Progenitor cell of endocrine pancreas (in vitro differentiated cells): ENCODE results near the gene CAMK1D. TPM values are rescaled to one million over a fixed set of nuclear protein-coding genes. Genes with fewer than 3 reads are reported as not detected.
A peak's percentile ranks its signal among the peaks of the same experiment; 100 is the strongest.

Experiments
- DNase-seq: peaks from one replicate; pipeline ENCODE4 v3.0.0; 2021; ENCODE audit warnings: low spot score; ENCODE audit not compliant: unreplicated experiment
- H3K27ac Mint-ChIP-seq: 2 replicates; pipeline ENCODE4 v1.8.0; 2021; ENCODE audit warnings: mild to moderate bottlenecking, moderate library complexity, mixed read lengths
- H3K27me3 Mint-ChIP-seq: 2 replicates; pipeline ENCODE4 v1.8.0; 2021; ENCODE audit warnings: mixed read lengths
- H3K36me3 Mint-ChIP-seq: 2 replicates; pipeline ENCODE4 v1.8.0; 2022; ENCODE audit warnings: mixed read lengths; ENCODE audit not compliant: insufficient read depth
- H3K4me1 Mint-ChIP-seq: 2 replicates; pipeline ENCODE4 v1.8.0; 2021; ENCODE audit warnings: low read depth, mixed read lengths
- H3K4me3 Mint-ChIP-seq: 2 replicates; pipeline ENCODE4 v1.8.0; 2021; ENCODE audit warnings: low read depth, mild to moderate bottlenecking, moderate library complexity, mixed read lengths
- H3K9me3 Mint-ChIP-seq: 2 replicates; pipeline ENCODE4 v1.8.0; 2021; ENCODE audit warnings: low read depth, mixed read lengths
- CTCF ChIP-seq: fragments of 200-600 bp; sonication (generic); IDR thresholded peaks from one replicate; pipeline ENCODE4 v1.5.0; 2021; ENCODE audit warnings: antibody characterized with exemption, mild to moderate bottlenecking; ENCODE audit not compliant: unreplicated experiment
- total RNA-seq: library from RNA; stranded (reverse); gene quantifications from 2 replicates; pipeline ENCODE4 v1.2.1, GENCODE V29; 2021

The CAMK1D gene
- total RNA-seq, 1 donor from 2014 or later: 10.8 TPM

DNA sequence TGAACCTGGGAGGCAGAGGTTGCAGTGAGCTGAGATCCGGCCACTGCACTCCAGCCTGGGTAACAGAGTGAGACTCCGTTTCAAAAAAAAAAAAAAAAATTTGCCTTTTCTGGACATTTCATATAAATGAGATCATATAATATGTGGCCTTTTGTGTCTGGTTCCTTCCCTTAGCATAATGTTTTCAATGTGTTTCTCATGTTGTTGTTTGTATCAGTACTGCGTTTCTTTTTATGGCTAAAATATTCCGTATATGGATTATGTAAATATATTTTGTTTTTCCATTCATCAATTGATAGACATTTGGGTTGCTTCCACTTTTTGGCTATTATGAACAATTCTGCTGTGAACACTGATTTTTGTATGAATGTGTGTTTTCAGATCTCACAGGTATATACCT lies 394.6 kb downstream of the CAMK1D start:
- Mint-ChIP-seq H3K4me1 (peaks cover 5% of the 10 kb centered on the region), H3K4me3 (no peak overlapping the region), H3K27ac (no peak overlapping the region)

DNA sequence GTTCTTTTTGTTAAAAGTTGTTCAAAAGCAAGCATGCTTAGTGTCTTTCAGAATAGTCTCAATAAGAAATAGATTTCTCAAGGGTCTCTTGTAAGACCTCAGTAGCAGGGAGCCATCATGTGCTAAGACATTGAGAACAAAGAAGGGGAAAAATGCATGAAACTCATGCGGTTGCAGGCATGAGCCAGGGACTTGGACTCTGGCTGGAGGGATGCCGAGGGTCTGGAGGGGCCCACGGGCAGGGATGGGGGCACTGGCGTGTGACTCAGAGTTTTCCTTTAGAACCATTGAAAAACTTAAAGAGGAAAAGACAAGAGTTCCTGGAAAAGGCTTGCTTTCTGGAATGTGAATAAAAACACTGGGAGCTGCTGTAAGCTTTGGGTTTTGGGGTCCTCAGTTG lies 398.8 kb downstream of the CAMK1D start:
- H3K27ac Mint-ChIP-seq: no peak overlapping the region
- no peak overlapping the region for H3K4me3 Mint-ChIP-seq
- no peak for DNase-seq
- H3K9me3 Mint-ChIP-seq: no peaks in the 10 kb centered on the region
- H3K4me1 Mint-ChIP-seq: peaks cover 5% of the 10 kb centered on the region
- peaks cover 13% of the 10 kb centered on the region for H3K27me3 Mint-ChIP-seq
- no peaks in the 10 kb centered on the region for H3K36me3 Mint-ChIP-seq
- no peak for TF ChIP-seq CTCF

More for the DNA sequence above, 394.6 kb downstream of the CAMK1D start:
- no peaks in the 10 kb centered on the region for H3K36me3 Mint-ChIP-seq
- TF ChIP-seq CTCF: no peak
- peaks cover 12% of the 10 kb centered on the region for H3K27me3 Mint-ChIP-seq
- no peaks in the 10 kb centered on the region for H3K9me3 Mint-ChIP-seq
- no peak for DNase-seq

DNA sequence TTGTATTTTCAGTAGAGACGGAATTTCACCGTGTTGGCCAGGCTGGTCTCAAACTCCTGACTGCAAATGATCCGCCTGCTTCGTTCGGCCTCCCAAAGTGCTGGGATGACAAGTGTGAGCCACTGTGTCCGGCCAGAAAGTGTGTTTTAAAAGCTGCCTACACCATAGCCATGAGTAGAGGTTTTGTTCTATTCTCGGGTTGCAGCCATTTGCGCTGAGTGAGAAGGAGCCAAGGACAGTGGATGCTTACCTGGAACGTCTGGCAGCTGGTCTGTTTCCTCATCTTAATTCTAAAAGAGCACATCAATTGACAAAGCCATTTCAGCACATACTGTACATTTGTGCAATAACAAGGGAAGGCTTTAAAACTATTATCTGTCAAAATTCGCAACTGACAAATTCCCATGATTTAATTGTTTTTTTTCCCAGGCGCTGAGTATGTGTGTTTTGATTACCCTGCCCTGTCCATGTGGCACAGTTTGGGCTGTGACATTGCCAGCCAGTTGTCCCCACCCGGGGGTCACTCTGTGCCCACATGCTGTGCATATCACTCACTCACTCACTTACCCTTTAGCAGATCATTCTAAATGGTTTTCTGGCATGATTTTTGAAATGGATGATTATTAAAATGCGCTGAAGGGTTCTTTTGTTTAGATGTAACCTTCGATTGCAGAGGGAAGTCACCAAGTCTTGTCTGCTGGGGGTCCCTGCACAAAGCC lies 400.6 kb downstream of the CAMK1D start:
- Mint-ChIP-seq H3K4me3 (no peak overlapping the region), H3K27ac (peak overlapping the region; percentile 15), H3K36me3 (no peaks in the 10 kb centered on the region), H3K27me3 (peaks cover 13% of the 10 kb centered on the region), H3K9me3 (peaks cover under 1% of the 10 kb centered on the region), H3K4me1 (peaks cover 5% of the 10 kb centered on the region)
- no peak for DNase-seq
- no peak for TF ChIP-seq CTCF

DNA sequence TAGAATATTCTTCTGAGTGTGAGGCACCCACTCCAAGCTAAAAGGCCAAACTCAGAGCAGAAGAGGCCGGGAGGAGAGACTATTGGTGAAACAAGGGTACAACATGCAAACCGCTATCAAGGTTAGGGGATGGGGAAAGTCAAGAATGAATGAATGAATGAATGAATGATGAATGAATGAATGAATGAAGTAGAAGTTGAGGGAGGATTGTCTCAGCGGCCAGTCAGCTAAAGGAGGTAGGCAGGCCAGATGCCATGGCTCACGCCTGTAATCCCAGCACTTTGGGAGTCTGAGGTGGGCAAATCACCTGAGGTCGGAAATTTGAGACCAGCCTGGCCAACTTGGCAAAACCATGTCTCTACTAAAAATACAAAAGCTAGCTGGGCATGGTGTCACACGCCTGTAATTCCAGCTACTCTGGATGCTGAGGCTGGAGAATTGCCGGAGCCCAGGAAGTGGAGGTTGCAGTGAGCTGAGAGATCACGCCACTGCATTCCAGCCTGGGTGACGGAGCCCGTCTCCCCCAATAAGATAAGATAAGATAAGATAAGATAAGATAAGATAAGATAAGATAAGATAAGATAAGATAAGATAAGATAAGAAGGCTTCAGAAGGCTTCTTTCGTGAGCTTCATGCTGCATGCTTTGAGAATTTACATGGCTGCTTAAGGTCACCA lies 401.3 kb downstream of the CAMK1D start:
- Mint-ChIP-seq H3K4me3 (no peak overlapping the region), H3K9me3 (peaks cover 3% of the 10 kb centered on the region), H3K36me3 (no peaks in the 10 kb centered on the region), H3K27ac (peak overlapping the region; percentile 15), H3K27me3 (peaks cover 13% of the 10 kb centered on the region), H3K4me1 (peaks cover 5% of the 10 kb centered on the region)
- no peak for TF ChIP-seq CTCF
- DNase-seq: no peak

GRCh38 chr10:12755075-12755474 lies 405.7 kb downstream of the CAMK1D start:
- Mint-ChIP-seq H3K27ac (no peak overlapping the region), H3K9me3 (peaks cover 3% of the 10 kb centered on the region), H3K36me3 (no peaks in the 10 kb centered on the region), H3K4me1 (peaks cover 5% of the 10 kb centered on the region), H3K27me3 (peaks cover 3% of the 10 kb centered on the region), H3K4me3 (no peak overlapping the region)
- DNase-seq: no peak
- TF ChIP-seq CTCF: no peak
